ENCODE results near the gene MYL3.

- no peak for TF ChIP-seq EZH2 (IDR thresholded peaks at IDR 0.05; ENCODE audit: insufficient read depth, poor library complexity, severe bottlenecking)
- TF ChIP-seq EZH2phosphoT487 (IDR thresholded peaks at IDR 0.05; ENCODE audit: insufficient read depth, low read depth), result no peak
Observed at GRCh38 chr3:46900007-46900292, 36.7 kb upstream of the MYL3 start.

Data from GM23248 (cell line).